Right renal cortex interstitium (tissue), 3 donors: ENCODE measurements around the gene GYPC. TPM values are rescaled to one million over a fixed set of nuclear protein-coding genes. Genes with fewer than 3 reads are reported as not detected.

Experiments
- DNase-seq, 3 donors: peaks; one replicate each; pipeline ENCODE4 v3.0.0-alpha.2; 2013; ENCODE audit warnings: low read depth in 3 of 3, low spot score in 2 of 3
- polyA plus RNA-seq, 3 donors: library from polyadenylated mRNA; unstranded; fragments of 120-200 nt; gene quantifications; one replicate each; pipeline ENCODE4 v1.2.1, GENCODE V29; 2013; ENCODE audit not compliant: insufficient read length in 3 of 3

Gene GYPC
- polyA plus RNA-seq, 3 donors: 63.2 to 67.0 (median 65.6) TPM

GRCh38 chr2:126722081-126722480 is 66.1 kb downstream of the GYPC start:
- DNase-seq: no peak

GRCh38 chr2:126722546-126722945 is 66.6 kb downstream of the GYPC start:
- DNase-seq: no peak

- no peak for DNase-seq
Measured at GRCh38 chr2:126723281-126723815, 67.4 kb downstream of the GYPC start.

- no peak for DNase-seq
Measured at GRCh38 chr2:126725580-126725979, 69.6 kb downstream of the GYPC start.

GRCh38 chr2:126729896-126730295 is 73.9 kb downstream of the GYPC start:
- DNase-seq: no peak

GRCh38 chr2:126730655-126731054 is 74.7 kb downstream of the GYPC start:
- no peak for DNase-seq

- no peak for DNase-seq
Measured at GRCh38 chr2:126731353-126731752, 75.4 kb downstream of the GYPC start.

GRCh38 chr2:126732682-126733245 is 76.8 kb downstream of the GYPC start:
- DNase-seq: no peak

- no peak for DNase-seq
Measured at GRCh38 chr2:126733795-126734194, 77.8 kb downstream of the GYPC start.

- DNase-seq: no peak
Measured at GRCh38 chr2:126736133-126736874, 80.3 kb downstream of the GYPC start.

- DNase-seq: no peak
Measured at GRCh38 chr2:126739141-126739540, 83.2 kb downstream of the GYPC start.

- no peak for DNase-seq
Measured at GRCh38 chr2:126744640-126745039, 88.7 kb downstream of the GYPC start.

Other genes with a start within 250 kb of the GYPC start
- gene TEX51, start 242.7 kb downstream of the GYPC start, polyA plus RNA-seq: not detected